ENCODE data around the gene PLPPR1.
"Not testable (repeated sequence)": the region's sequence is repeated elsewhere in the genome, so short reads cannot be mapped to it uniquely, and the experiment has no call there.

The PLPPR1 gene

DNA sequence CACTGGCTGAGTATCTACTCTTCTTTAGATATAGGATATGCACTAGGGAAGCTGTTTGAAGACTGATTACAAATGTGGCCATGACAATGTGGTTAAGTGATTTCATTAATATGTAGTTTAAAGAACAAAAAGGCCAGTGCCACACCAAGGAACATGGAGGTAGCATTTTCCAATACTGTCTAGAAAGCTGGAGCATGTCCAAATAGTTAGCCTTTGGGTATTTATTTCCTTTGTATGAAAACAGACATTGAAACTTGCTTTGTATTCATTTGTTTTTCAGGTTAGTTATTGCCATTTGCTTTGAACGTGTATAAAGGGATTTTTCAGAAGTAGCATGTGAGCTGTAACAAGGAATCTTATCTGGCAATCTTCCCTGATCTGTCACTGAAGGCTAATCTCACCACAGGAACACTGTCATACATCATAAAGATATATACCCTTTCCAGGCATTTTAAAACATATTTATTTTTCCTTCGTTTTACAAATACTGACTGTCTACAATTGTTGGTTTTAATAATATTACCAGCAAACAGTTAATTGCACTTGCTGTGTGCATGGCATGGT, 93.4 kb downstream of the PLPPR1 start:
- DNase-seq (ENCODE audit: low read depth, low spot score) = no peak

DNA sequence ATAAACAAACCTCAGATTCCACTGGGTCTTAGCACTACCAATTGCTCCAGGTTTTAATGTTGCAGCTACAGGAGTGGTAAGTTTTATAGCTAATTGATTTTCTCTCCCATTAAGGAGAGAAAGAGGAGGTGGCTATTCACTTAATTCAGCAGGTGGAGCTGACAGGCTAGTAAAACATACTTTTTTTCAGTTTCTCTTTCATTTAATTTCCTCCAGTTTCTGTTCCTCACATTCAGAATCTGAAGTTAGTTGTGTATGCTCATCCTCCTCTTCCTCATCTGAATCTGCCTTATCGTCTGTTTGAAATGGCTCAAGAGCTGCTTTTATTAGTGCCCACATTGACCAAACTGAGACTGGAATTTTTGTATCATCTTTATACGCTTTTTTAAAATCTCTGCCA, 98.0 kb downstream of the PLPPR1 start:
- no peak for DNase-seq (ENCODE audit: low read depth, low spot score)

DNA sequence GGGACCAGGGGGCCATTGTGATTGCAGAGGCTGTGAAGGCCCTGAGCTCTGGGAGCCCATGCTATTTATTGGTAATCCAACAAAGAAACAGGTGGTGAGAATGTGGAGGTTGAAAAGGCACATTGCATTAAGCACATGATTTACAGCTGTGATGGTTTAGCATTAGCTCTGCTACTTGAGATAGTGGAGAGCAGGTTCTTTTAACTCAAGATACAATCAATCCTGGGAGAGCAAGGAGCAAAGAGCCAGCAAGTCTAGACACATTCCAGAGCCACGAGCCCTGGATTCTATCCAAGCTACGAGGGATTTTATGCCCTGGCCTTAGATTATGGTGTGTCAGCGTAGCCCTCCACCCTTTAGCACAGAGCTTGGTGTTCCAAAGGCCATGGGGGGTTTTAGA, 98.8 kb downstream of the PLPPR1 start:
- not testable (repeated sequence) for DNase-seq (ENCODE audit: low read depth, low spot score)

DNA sequence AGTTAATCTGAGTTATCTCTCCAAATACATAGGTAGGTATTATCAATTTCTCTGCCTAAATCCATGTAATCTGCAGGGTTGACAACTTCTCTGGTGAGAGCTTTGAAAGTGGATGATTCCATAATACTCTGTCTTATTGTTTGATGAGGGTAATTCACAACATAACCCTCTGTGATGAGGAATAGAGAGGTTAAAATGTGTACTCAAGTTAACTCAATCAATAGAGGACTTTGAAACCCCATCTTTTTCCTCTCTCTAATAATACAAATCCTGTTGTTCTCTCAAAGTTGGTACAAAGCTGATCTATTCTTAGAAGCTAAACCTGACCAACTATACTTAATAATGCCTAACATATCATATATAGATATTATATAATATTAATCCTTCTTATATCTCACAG, 100.1 kb downstream of the PLPPR1 start:
- DNase-seq (ENCODE audit: low read depth, low spot score) = no peak

DNA sequence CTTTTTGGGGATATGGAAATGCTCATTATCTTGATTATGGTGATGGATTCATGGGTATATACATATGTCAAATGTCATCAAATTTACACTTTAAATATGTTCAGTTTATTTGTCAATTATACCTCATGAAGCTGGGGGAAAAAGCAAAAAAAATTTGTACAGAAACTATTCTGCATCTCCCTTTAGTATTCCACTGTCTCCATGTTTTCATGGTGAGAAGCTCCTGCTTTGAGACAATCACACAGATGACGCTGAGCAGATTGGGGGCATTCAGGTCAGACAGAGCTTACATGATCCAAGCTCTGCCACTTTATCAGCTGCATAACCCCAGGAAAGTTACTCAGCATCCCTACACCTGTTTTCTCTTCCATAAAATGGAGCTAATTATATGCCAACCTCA, 101.5 kb downstream of the PLPPR1 start:
- DNase-seq (ENCODE audit: low read depth, low spot score) = no peak

DNA sequence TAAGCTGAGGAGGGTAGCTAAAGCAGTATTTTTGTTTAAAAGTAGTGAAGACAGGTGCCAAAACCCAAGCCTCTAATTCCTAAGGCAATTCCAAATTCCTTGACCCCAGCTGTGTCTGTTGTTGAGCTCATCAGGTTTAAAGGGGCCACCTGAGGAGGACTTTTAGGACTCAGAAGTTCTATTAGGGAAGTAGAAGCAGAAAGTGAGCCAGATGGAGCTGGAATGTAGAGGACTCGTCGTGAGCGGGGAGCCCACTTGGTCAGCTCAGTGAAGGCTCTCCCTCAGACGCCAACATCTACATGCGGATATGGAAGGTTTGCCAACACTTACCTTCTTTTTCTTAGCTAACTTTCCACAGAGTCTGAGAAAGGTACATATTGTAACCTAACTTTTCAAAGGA, 102.8 kb downstream of the PLPPR1 start:
- no peak for DNase-seq (ENCODE audit: low read depth, low spot score)

DNA sequence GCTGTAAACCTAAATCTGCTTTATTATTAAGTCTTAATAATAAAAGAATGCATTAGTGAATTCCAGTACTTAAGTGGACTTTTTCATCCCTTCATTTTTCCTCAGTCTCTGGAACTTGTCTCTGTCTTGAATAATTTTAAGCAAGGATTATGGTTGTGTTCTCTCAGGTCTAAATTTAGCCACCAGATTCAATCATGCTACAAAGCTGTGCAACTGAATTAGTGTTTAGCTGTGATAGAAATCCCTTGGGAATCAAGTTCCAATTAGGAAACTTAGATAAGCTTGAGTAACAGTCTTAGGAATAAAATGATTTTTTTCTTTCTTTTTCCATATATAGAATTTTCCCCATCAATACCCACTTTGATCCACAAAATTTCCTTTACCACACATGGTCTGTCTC, 104.3 kb downstream of the PLPPR1 start:
- DNase-seq (ENCODE audit: low read depth, low spot score) = no peak

DNA sequence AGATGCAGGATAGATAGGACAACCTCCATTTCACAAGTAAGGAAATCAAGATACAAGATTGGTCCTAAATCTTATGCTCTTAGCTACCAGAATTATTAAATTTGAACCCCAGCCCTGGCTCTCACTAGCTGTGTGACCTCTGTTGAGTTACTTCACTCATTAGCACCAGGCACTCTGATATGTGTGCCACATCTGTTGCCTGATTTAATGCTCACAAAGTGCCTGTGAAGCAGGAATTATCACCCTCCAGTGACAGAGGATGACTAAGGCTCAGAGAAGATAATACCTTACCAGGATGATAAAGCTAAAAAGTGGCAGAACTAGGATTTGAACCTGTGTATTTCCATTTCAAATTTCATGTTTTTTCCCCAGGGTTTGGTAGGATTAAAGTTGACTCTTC, 110.0 kb downstream of the PLPPR1 start:
- no peak for DNase-seq (ENCODE audit: low read depth, low spot score)

DNA sequence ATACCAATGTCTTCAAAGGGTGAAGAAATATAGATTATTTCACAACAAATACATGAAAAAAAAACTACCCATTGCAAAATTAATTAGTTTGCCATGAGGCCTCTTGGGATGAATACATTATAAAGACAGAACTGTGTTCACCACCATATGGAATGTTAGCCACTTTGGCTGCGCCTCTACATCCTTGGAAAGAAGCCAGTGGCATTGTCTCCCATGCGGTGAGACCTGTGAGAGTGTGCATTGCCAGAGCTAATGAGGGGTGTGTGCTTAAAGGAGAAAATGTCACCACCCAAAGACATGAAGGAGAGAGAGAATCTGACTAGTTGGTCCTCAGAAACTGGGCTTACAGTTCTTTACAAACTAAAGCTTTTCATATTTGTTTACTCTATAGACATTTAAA, 110.6 kb downstream of the PLPPR1 start:
- no peak for DNase-seq (ENCODE audit: low read depth, low spot score)

DNA sequence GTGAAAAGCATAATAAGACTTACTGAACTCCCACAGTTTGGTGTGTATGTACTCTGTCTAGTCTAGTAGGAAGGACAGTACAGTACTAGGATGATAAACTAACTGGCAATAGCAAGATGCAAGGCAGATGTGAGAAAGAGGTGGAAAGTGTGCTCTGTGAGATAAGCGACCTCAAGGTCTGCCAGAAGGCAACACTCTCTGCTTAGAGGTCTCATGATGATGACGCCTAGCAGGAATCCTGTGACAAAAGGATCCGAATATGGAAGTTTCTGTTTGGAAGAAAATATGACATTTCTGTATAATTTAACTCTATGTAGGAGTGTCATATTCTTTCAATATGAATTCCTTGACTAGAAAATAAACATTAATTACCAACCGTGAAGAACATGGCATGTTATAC, 112.2 kb downstream of the PLPPR1 start:
- no peak for DNase-seq (ENCODE audit: low read depth, low spot score)

DNA sequence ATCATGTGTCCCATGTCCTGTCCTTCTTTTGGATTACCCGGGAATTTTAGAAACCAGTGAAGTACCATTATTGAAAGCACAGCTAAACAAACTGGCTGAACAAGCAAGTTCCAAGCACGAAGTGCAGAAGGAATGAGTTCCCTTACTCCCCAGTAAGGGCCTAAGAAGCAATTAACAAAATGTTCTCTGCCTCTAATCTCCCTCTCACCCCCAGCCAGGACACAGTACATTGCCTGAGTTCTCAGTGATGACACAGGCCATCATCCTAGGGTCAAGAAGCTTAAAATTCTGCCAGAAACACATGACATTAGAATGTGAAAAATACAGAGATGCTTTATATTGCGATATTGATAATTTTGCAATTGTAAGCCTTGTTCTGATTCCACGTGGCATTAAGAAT, 118.0 kb downstream of the PLPPR1 start:
- DNase-seq (ENCODE audit: low read depth, low spot score) = no peak

DNA sequence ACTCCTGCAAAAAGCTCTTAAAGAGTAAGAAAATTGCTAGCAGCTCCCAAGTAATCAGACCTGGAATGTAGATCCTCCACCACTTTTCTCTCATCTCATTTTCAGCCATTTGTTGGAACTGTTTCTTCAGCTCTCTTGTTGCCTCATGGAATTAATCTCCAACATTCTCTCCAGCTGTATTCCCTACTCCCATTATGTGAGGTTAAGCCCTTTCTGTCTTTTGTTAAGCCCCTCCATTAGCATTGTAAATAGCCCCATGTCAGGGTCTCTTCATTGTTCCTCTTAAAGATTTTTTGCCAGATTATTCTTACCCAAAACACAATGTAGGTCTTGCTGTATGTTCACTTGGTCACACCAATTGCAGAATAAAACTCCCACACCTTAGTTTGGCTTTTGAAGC, 119.8 kb downstream of the PLPPR1 start:
- no peak for DNase-seq (ENCODE audit: low read depth, low spot score)

DNA sequence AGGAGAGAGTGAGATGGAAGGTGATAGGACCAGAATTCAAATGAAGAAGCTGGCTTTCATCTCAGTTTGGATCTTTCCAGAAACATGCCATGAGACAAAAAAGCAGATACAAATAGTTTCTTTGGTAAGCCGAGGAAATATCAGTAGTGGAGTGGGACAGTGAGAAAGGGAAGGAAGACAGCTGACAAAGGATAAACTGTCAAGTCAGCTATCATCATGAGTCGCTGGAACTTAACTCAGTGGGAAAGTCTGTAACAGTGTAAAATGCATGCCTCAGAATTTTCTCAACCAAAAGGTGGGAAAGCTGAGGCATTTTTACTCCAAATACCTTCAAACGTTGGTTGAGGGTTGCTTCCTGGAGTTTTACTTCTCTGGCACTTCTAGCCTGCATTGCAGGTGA, 129.8 kb downstream of the PLPPR1 start:
- no peak for DNase-seq (ENCODE audit: low read depth, low spot score)

DNA sequence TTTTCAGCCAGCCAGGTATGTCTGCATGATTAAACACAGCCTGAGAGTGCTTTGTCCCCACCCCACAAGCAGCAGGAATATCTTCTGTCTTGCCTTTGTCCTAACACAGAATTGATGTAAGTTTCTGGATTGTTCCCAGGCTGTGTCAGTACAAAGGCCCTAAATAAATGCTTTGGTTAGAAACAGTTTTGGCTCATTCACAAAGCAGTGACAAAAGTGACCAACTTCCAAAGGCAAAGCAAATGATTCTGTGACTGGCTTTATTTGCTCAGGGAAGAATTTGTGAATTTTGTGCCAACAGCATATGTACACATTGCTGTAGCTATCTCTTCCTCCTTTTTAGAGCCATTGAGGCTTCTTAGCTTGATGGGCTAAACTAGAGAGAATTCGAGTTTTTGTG, 133.7 kb downstream of the PLPPR1 start:
- DNase-seq (ENCODE audit: low read depth, low spot score) = no peak

DNA sequence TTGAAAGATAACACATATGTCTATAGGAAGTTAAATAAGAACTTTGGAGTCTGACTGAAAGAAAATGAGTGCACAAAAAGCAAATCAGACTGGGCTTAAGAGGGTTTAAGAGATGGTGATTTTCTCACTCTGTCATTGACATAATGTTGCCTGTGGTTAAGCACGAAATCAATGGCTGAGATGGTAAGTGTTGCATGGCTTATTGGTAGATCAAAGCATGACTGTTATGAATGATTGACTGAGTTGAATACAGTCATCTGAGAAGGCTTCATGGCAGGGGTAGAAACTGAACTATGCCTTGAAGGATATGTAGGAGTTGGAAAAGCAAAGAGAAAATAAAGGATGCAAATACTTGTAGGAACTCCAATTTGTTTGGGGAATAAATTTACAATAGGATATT, 136.6 kb downstream of the PLPPR1 start:
- no peak for DNase-seq (ENCODE audit: low read depth, low spot score)

DNA sequence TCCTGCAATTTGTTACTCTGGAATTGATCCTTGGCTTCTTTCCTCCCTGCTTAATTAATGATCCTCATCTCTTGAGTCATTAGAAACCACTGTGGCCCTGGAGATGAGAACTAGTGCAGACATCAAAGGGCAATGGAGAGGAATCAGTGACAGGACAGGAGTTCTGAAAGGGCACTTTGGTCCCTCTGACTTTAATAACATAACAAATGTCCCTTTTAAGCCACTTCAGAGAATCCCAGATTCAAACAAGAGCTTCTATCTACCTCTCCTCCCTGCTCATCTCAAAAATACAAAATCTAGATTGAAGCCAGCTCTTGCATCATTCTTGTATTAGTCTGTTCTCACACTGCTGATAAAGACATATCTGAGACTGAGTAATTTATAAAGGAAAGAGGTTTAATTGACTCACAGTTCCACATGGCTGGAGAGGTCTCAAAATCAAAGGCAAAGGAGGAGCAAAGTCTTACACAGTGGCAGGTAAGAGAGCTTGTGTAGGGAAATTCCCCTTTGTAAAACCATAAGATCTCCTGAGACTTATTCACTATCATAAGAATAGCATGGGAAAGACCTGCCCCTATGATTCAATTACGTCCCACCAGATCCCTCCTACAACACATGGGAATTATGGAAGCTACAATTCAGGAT, 139.1 kb downstream of the PLPPR1 start:
- no peak for DNase-seq (ENCODE audit: low read depth, low spot score)

DNA sequence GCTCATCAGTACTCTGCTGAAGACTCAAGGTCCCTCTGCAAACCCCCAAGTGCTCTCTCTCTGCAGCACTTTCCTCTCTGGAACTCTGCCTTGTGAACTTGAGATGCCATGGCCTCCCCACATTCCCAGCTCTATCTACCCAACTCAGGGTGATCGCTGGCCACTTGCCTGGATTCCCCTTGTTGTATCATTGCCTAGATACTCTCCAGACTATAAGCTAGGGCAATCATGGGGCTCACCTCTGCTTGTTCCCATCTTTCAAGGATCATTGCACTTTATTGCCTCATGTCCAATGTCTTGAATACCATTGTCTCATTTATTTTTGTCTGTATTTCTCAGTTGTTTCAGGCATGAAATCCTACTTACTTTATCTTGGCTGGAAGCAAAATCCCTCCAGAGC, 144.1 kb downstream of the PLPPR1 start:
- no peak for DNase-seq (ENCODE audit: low read depth, low spot score)

DNA sequence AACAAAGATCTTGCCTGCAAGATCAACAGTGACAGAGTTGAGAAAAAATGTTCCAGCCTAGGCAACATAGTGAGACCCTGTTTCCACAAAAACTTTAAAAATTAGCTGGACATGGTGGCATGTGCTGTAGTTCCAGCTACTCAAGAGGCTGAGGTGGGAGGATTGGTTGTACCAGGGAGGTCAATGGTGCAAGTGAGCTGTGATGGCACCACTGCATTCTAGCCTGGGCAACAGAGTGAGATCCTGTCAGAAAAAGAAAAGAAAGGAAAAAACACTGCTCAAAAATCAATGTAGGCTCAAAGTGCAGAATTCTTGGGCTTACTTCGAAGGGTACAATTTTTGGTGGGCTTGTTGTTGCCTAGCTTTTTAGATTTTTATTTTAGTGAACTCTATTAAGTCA, 145.4 kb downstream of the PLPPR1 start:
- no peak for DNase-seq (ENCODE audit: low read depth, low spot score)

DNA sequence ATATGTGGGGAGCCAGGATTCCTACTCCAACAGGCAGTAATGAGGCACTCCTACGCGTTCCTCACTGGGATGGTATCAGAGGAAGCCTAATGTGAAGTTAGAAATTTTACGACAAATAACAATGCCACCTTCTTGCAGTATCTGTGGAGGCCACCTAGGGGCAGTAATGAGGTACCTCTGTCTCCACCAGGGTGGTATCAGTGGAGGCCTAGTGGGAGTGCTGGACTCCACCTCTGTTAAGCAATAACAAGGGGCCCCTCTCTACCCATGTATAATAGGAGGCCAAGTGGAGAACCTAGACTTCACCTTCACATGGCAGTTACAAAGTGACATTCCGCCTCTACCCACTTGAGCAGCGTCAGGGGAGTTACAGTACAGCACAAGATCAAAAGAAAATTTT, 147.9 kb downstream of the PLPPR1 start:
- DNase-seq (ENCODE audit: low read depth, low spot score) = no peak

DNA sequence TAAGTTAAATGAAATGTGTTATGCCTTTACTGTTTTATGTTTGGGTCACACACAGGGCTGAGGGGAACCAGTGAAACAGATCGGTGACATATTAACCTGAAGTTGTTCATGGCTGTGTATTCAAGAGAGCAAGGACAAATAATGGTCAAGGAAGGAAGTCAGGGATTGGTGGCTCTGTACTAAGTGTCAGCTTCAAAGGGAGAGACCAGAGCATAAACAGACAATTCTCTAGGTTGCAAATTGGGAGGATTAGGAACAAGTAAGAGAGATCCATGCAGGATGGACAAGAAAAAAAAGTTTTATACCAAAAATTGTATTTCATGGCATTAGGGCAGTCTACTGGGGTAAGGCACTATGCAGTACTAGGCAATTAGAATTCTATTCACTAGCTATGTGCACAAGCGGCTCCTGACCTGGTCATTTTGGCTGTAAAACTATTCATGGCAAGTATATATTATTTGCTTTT, 156.3 kb downstream of the PLPPR1 start:
- no peak for DNase-seq (ENCODE audit: low read depth, low spot score)

DNA sequence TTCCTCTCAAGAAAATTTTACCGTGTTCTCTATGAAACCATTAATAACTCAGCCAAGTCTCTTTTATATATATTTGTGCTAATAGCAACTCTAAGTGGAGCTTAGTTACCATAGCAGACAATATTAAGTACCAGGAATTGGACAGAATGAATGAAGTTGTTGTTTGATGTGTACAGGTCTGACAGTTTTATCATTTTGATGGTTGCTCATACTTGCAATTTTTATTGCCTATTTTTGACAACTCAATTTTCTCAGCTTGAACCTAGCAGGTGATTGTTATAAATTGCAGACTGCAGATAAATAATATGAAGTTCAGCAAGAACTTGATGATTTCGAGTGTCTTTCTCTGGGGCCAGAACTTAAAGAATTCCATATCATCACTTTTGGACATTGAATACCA, 163.2 kb downstream of the PLPPR1 start:
- no peak for DNase-seq (ENCODE audit: low read depth, low spot score)

DNA sequence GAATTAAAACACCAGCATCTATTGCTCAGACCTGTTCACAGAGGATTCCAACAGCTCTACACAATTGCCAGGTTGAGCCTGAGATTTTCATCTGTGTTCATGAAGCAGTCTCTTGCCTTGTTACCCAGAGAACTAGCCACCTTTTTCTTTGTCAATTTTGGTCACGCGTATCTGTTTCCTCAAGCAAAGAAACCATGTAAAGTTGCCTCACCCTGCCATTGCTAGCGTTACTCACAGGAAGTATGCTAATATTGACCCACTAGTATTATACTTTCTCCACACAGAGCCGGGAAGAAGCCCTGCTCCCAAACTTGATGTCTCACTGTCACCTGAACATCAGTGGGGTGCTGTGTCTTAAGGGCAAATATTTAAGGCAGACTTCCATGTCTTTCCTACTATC, 168.5 kb downstream of the PLPPR1 start:
- DNase-seq (ENCODE audit: low read depth, low spot score) = no peak

DNA sequence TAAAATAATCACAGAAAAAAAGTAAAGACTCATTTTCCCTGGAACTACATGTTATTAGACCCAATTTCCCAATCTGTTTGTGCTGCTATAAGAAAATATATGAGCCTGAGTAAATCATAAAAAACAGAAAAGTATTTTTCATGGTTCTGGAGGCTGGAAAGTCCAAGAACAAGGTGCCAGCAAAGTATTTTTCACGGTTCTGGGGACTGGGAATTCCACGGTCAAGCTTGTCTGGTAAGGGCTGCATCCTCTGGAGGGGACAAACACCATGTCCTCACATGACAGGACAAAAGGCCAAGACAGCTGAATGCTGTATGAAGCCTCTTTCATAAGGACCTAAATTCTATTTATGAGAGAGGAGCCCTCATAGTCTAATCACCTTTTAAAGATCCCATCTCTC, 172.3 kb downstream of the PLPPR1 start:
- DNase-seq (ENCODE audit: low read depth, low spot score) = no peak

DNA sequence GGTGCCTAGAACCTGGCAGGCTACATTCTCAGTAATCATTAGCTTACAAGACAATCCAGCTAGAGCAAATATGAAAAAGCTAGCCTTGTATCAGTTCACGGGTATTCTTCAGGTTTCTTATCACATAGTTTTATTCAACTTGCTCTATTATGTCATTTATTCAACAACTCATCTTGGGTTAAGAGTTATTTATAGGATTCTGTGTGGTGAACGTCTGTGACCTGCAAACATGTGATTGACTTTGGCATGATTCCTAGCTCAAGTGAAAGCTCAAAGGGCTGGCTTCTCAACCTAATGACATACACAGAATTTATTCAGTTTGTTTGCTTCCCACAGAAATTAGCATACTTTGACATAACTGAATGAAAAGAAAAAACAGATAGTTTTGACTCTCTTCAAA, 173.1 kb downstream of the PLPPR1 start:
- no peak for DNase-seq (ENCODE audit: low read depth, low spot score)
